Activated naive CD4-positive, alpha-beta T cell treated with Interleukin-2 at 50 U/mL for 16 hours (primary cell): ENCODE measurements around the gene IFIT3.

Experiments used
- DNase-seq: peaks from one replicate; pipeline ENCODE4 v3.0.0-alpha.2; 2020

IFIT3 gene

GRCh38 chr10:89363729-89364442, 36.1 kb downstream of the IFIT3 start:
- no peak for DNase-seq

- no peak for DNase-seq
Measured at GRCh38 chr10:89364531-89364930, 36.7 kb downstream of the IFIT3 start.

- no peak for DNase-seq
Measured at GRCh38 chr10:89367529-89367928, 39.7 kb downstream of the IFIT3 start.

GRCh38 chr10:89368129-89368528, 40.3 kb downstream of the IFIT3 start:
- DNase-seq = no peak

GRCh38 chr10:89369156-89370105, 41.6 kb downstream of the IFIT3 start:
- no peak for DNase-seq

GRCh38 chr10:89371079-89371478, 43.3 kb downstream of the IFIT3 start:
- no peak for DNase-seq

GRCh38 chr10:89371987-89372386, 44.2 kb downstream of the IFIT3 start:
- DNase-seq = no peak

GRCh38 chr10:89373916-89374711, 46.3 kb downstream of the IFIT3 start:
- DNase-seq = no peak

- no peak for DNase-seq
Measured at GRCh38 chr10:89374713-89375141, 46.9 kb downstream of the IFIT3 start.

- no peak for DNase-seq
Measured at GRCh38 chr10:89377705-89378637, 50.2 kb downstream of the IFIT3 start, which contains the start of gene IFIT1B. Gene IFIT1B (plus strand): TSS chr10:89378056. CDS start chr10:89378136, 80 bp downstream.

GRCh38 chr10:89379103-89379502, 51.3 kb downstream of the IFIT3 start:
- DNase-seq = no peak

GRCh38 chr10:89382757-89383156, 55.0 kb downstream of the IFIT3 start:
- DNase-seq = no peak

GRCh38 chr10:89384474-89385340, 56.9 kb downstream of the IFIT3 start:
- DNase-seq = no peak

- DNase-seq = no peak
Measured at GRCh38 chr10:89388806-89389205, 61.0 kb downstream of the IFIT3 start.

GRCh38 chr10:89389254-89389653, 61.5 kb downstream of the IFIT3 start:
- DNase-seq = no peak
